ENCODE measurements around the gene CFAP157. TPM values are rescaled to one million over a fixed set of nuclear protein-coding genes. Genes with fewer than 3 reads are reported as not detected.

Gene CFAP157
- total and polyA plus RNA-seq, 2 of the 13 experiments (the other 11 are each of a cell fraction or from before 2014, with no cell fraction given) = 0.07 TPM; not detected in 1

DNA sequence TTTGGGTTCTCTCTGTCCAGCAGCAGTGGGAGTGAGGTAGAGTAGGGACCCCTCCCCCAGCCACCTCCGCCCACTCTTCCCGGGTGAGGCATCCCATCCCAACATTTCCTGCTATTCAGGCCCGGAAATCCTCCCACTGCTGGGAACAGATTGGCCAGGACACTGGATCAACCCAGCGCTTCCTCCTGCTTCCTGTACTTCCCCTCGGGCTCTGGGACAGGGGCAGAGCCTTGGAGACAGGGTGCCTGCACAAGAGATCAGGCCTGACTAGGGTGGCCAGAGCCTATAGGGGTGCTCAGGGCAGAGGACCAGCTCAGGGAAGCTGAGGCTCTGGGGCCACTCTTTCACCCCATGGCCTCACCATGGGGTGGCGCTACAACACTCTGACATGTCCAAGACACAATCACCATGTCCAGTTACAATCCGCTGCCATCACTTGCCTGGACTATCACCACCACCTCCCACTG lies 57.2 kb downstream of the CFAP157 start:
- intact Hi-C loops (cut with micrococcal nuclease; ENCODE audit: unreplicated experiment) = no loop called here
- WGBS (ENCODE audit: low lambda C conversion rate) = 24% methylated on average over 5 of the region's 7 CpGs
- no peaks in the 10 kb centered on the region for H4K20me1 ChIP-seq (ENCODE audit: insufficient read depth, low read length)
- peak; percentile 32 for DNase-seq (ENCODE audit: low spot score)
- POLR2A ChIA-PET = no interaction called here
- H3K4me1 ChIP-seq (ENCODE audit: insufficient read depth, low read length) = no peaks in the 10 kb centered on the region
- peak; percentile 83 for ATAC-seq
- no peak for FAIRE-seq
- no peaks in the 10 kb centered on the region for H3K9me3 ChIP-seq (ENCODE audit: low read length)
- no peak overlapping the region for H2AFZ ChIP-seq (ENCODE audit: low read length)
- H3K9ac ChIP-seq (ENCODE audit: insufficient read depth, low read depth, low read length) = no peak overlapping the region
- H3K79me2 ChIP-seq (ENCODE audit: insufficient read depth, low read length) = no peaks in the 10 kb centered on the region
- no peak overlapping the region for H3K4me3 ChIP-seq (replicated peaks in 1 of 3; ENCODE audit: insufficient read depth in 1 of 3, low read depth in 2 of 3, low read length in 3 of 3)
- no peak overlapping the region for H3K4me2 ChIP-seq (ENCODE audit: low read depth, low read length)
- H3K36me3 ChIP-seq (replicated peaks in 1 of 2; ENCODE audit: control insufficient read depth in 1 of 2, insufficient read depth in 2 of 2, low read length in 2 of 2) = no peaks in the 10 kb centered on the region
- BruUV-seq (replicated peaks) = no TSS peak
- in situ Hi-C loops (cut with HindIII; ENCODE audit: extremely low pct_ligation_motif_present, low pct_unique_long_range_greater_than_20kb) = no loop called here
- CTCF ChIA-PET (ENCODE audit: low intra/inter-chr PET ratio, low total read pairs) = no interaction called here
- H3K27me3 ChIP-seq (ENCODE audit: control insufficient read depth in 1 of 2, insufficient read depth in 2 of 2, low read length in 2 of 2) = peaks cover 0 to 58% of the 10 kb centered on the region in 2 experiments; a peak in 3 of 5 replicates
- H3K27ac ChIP-seq (ENCODE audit: extremely low read length, insufficient read depth, low read length) = no peak overlapping the region
- TF ChIP-seq ERF (CRISPR knock-in tag; IDR thresholded peaks at IDR 0.05) = 0 out of 2 replicates have a peak, but pooled peaks have one; percentile 18
- TF ChIP-seq STAG1 (CRISPR knock-in tag; IDR thresholded peaks at IDR 0.05) = peak; percentile 74
- TF ChIP-seq SIN3A (IDR thresholded peaks at IDR 0.05; ENCODE audit: borderline replicate concordance, low read depth, low read length) = no peak
- TF ChIP-seq POLR2A (IDR thresholded peaks at IDR 0.05; ENCODE audit: insufficient read depth in 1 of 2, low read depth in 2 of 2, low read length in 2 of 2) = no peak
- TF ChIP-seq RAD21 (CRISPR knock-in tag; IDR thresholded peaks at IDR 0.05) = peak; percentile 57
- no peak for TF ChIP-seq PAX8 (CRISPR knock-in tag; IDR thresholded peaks at IDR 0.05; ENCODE audit: borderline replicate concordance)
- peak; percentile 69 for TF ChIP-seq SMC3 (IDR thresholded peaks at IDR 0.05; ENCODE audit: low read length)
- TF ChIP-seq ZNF761 (CRISPR knock-in tag; conservative IDR thresholded peaks at IDR 0.05) = no peak
- no peak for TF ChIP-seq ZNF768 (CRISPR knock-in tag; IDR thresholded peaks at IDR 0.05)
- no peak for TF ChIP-seq KMT2A (CRISPR knock-in tag; IDR thresholded peaks at IDR 0.05)
- TF ChIP-seq, protein P1, sequence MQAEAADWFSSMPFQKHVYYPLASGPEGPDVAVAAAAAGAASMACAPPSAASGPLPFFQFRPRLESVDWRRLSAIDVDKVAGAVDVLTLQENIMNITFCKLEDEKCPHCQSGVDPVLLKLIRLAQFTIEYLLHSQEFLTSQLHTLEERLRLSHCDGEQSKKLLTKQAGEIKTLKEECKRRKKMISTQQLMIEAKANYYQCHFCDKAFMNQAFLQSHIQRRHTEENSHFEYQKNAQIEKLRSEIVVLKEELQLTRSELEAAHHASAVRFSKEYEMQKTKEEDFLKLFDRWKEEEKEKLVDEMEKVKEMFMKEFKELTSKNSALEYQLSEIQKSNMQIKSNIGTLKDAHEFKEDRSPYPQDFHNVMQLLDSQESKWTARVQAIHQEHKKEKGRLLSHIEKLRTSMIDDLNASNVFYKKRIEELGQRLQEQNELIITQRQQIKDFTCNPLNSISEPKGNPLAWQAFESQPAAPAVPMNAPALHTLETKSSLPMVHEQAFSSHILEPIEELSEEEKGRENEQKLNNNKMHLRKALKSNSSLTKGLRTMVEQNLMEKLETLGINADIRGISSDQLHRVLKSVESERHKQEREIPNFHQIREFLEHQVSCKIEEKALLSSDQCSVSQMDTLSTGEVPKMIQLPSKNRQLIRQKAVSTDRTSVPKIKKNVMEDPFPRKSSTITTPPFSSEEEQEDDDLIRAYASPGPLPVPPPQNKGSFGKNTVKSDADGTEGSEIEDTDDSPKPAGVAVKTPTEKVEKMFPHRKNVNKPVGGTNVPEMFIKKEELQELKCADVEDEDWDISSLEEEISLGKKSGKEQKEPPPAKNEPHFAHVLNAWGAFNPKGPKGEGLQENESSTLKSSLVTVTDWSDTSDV (CRISPR knock-in tag; IDR thresholded peaks at IDR 0.05) = no peak
- TF ChIP-seq ETV6 (CRISPR knock-in tag; conservative IDR thresholded peaks at IDR 0.05) = no peak
- TF ChIP-seq EED (CRISPR knock-in tag; IDR thresholded peaks at IDR 0.05) = no peak
- no peak for TF ChIP-seq KLF6 (CRISPR knock-in tag; IDR thresholded peaks at IDR 0.05)
- TF ChIP-seq KLF9 (CRISPR knock-in tag; IDR thresholded peaks at IDR 0.05; ENCODE audit: low read depth) = no peak
- TF ChIP-seq, protein P2, sequence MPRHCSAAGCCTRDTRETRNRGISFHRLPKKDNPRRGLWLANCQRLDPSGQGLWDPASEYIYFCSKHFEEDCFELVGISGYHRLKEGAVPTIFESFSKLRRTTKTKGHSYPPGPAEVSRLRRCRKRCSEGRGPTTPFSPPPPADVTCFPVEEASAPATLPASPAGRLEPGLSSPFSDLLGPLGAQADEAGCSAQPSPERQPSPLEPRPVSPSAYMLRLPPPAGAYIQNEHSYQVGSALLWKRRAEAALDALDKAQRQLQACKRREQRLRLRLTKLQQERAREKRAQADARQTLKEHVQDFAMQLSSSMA (CRISPR knock-in tag; IDR thresholded peaks at IDR 0.05) = no peak
- no peak for TF ChIP-seq SNAPC2 (CRISPR knock-in tag; IDR thresholded peaks at IDR 0.05)
- no peak for TF ChIP-seq SP2 (CRISPR knock-in tag; IDR thresholded peaks at IDR 0.05)
- TF ChIP-seq HIVEP1 (CRISPR knock-in tag; IDR thresholded peaks at IDR 0.05) = no peak
- TF ChIP-seq NFYC (CRISPR knock-in tag; IDR thresholded peaks at IDR 0.05) = no peak
- TF ChIP-seq MAFK (conservative IDR thresholded peaks at IDR 0.05 in 1 of 2, IDR thresholded peaks at IDR 0.05 in 1 of 2; ENCODE audit: low read length in 2 of 2) = no peak
- TF ChIP-seq NFKBIZ (CRISPR knock-in tag; IDR thresholded peaks at IDR 0.05) = no peak
- TF ChIP-seq, protein P3, sequence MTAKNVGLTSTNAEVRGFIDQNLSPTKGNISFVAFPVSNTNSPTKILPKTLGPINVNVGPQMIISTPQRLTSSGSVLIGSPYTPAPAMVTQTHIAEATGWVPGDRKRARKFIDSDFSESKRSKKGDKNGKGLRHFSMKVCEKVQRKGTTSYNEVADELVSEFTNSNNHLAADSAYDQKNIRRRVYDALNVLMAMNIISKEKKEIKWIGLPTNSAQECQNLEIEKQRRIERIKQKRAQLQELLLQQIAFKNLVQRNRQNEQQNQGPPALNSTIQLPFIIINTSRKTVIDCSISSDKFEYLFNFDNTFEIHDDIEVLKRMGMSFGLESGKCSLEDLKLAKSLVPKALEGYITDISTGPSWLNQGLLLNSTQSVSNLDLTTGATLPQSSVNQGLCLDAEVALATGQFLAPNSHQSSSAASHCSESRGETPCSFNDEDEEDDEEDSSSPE (CRISPR knock-in tag; IDR thresholded peaks at IDR 0.05) = no peak
